ENCODE results near the gene SPRY4.
"Not testable (repeated sequence)": the region's sequence is repeated elsewhere in the genome, so short reads cannot be mapped to it uniquely, and the experiment has no call there.

The SPRY4 gene

DNA sequence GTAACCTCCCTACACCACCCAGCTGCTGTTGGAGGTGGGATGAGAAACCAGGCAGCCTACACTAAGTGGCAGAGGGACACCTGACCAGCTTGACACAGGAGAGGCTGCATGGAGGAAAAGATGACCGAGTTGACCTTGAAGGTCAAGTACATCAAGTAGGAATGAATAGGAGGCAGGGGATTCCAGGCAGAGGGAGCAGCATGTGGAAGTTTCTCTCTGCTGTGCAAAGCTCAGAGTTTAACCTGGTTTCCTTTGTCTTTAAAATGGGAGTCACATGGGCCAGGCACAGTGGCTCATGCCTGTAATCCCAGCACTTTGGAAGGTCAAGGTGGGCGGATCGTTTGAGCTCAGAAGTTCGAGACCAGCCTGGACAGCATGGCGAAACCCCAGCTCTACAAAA, 32.6 kb downstream of the SPRY4 start:
- no peak for DNase-seq

DNA sequence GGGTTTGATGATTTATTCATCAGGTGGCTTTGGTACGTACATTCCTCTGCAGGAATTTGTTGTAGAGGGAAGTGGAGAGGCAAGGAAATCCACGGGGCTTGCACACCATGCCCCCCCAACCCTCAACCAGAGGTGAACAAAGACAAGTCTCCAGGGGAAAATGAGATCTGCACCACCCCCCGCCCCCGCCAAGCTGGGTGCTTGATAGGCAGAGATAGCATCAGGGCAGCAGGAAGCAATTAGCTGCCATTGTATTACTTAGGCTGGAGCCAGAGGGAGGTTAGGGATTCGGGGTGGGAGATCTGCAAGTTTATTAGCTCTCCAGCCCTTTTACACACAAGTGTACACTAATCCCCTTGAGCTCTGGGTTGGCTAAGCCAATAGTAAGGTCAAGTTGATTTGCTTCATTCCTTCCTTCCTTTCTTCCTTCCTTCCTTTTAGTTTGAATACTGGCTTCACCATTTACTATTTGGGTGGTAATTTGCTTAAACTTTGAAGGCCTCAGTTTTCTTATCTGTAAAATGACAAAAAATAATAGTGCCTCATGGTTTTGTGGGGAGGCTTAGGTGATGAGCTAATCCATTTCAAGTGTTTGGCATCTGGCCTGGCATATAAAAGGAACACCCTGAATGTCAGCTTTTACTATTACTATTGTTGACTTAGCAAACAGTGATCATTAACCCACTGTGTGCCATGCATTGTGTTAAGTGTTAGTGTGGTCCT, 34.1 kb downstream of the SPRY4 start:
- no peak for DNase-seq

DNA sequence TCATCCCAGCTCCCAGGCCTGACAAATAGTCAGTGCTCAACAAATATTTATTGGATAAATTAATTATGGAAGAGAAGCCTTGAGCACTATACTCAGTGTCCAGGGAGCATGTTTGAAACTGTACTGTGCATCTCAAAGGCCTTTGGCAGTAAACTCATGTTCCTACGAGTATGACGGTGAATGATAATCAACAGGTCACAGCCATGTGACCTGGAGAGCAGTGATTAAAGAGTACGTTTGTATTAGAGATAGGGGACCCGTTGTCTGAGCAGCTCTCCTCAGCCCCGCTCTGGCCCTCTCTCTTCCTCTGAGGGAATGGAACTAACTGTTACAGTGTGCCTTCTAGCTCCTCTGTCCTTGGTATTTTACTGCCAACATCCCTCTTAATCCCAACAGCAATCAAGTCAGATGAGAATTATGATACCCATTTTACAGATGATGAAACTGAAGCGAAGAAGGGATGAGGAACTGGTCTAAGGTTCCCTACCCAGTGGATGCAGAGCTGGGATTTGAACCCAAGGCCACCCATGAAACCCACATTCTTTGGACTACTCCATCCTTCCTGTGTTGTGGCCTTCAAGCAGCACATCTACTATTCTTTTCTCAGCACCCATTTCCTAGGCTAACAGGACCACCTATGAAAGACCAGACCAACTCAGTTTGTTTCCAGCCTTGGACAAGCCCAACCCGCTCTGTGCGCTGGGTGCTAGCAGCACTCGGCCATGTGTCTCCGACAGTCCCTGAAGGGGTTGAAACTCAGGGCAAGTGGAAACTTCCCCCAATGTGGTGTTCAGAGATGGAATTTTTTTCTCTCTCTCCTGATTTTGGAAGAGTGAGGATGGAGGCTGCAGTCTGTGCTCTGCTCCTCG, 34.9 kb downstream of the SPRY4 start:
- no peak for DNase-seq

DNA sequence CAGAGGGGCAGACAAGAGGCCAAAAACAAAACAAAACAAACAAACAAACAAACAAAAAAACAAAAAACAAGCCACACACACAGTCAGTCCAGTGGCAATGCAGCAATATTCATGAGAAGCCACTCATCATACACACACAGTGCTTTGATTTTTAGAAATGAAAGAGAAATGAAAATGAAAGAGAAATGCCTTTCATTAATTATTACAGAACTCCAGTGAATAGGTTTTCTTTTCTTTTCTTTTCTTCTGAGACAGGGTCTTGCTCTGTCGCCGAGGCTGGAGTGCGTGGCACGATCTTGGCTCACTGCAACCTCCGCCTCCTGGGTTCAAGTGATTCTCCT, 36.9 kb downstream of the SPRY4 start:
- DNase-seq, result no peak

DNA sequence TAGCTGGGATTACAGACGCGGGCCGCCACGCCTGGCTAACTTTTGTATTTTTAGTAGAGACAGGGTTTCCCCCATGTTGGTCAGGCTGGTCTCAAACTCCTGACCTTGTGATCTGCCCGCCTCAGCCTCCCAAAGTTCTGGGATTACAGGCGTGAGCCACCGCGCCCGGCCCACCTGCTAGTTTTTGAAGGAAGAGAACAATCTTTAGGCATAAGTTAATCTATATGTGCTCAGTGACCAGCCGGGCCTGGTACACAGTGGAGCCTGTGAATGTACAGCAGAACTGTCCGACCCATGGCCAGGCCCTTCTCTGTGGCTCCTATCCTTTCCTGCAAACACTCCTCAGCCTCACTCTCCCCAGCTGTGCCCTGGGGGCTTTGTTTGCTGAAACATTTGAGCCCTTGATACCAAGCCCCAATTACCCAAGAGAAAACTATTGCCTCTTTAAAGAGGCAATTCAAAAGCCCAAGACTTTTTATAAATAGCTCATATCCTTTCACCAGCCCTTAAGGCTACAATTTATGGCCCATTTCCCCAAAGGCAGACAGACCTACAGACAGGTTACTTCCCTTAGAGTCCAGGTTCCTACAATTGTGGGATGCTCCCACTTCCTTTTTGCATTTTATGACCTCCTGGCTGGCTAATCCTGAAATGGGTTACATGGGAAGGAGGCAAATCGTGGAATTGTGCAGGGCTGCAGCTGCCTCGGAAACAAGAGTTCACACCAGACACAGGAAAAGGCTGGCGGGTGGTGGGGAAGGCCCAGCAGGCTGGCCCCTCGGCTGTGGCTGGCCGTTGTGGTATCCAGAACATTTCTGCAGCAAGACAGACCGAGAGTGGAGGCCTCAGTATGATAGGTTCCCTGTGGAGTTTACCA, 37.5 kb downstream of the SPRY4 start:
- no peak for DNase-seq

DNA sequence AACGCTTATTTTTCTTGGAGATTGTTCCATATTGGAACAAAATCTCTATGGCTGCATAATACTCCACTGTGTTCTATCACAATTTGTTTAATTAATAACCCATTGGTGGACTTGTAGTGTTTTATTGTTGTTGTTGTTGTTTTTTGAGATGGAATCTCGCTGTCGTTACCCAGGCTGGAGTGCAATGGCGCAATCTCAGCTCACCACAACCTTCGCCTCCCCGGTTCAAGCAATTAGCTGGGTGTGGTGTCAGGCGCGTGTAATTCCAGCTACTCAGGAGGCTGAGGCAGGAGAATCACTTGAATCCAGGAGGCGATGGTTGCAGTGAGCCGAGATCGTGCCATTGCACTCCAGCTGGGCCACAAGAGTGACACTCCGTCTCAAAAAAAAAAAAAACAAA, 38.7 kb downstream of the SPRY4 start:
- no peak for DNase-seq

DNA sequence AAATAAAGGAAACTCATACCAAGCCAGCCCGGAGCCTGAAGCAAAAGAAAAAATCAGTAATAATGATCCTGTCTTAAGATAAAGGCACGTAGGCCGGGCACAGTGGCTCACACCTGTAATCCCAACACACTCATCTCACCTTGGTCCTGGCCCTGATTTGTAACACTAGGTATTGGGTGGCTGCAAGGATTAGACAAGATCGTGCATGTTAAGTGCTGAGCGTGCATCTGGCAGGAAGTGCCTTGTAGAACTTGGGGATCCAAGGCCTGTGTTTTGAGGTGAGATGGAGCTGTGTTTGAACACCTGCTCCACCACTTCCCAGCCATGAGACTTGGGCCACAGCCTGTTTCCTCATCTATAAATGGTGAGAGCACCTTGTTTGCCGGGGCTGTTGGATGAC, 41.5 kb downstream of the SPRY4 start:
- DNase-seq, result no peak

DNA sequence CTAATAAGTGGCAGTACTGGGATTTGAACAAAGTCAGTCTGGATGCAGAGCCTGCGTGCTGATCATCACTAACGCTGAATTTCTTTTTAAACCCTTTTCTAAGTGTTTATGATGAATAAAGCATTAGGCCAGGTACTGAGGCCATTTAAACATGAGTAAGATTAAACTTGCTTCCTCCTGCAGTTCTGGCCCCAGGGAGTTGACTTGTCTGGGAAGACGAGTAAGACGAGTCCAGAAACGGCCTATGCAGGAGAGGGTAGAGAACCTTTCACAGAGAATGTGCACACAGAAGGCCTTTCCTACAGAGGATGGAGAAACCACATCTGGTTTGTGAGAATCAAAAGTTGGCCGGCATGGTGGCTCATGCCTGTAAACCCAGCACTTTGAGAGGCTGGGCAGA, 42.9 kb downstream of the SPRY4 start:
- no peak for DNase-seq

DNA sequence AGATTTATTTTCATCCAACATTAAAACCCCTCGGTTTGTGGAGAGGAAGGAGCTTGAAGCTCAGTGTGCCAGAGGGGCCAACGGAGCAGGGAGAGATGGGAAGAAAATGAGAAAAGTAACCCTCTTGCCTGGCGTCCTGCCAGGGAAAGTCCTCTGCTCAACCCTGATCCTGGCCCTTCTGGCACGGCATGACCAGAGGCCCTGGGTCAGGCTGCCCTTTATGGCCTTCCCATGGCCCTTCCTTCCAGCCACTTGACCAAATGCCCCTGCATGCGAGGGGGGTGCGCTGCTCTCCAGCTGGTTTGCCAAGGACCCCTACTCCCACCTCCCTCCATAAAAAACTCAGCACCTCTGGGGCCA, 43.8 kb downstream of the SPRY4 start:
- DNase-seq, result no peak

DNA sequence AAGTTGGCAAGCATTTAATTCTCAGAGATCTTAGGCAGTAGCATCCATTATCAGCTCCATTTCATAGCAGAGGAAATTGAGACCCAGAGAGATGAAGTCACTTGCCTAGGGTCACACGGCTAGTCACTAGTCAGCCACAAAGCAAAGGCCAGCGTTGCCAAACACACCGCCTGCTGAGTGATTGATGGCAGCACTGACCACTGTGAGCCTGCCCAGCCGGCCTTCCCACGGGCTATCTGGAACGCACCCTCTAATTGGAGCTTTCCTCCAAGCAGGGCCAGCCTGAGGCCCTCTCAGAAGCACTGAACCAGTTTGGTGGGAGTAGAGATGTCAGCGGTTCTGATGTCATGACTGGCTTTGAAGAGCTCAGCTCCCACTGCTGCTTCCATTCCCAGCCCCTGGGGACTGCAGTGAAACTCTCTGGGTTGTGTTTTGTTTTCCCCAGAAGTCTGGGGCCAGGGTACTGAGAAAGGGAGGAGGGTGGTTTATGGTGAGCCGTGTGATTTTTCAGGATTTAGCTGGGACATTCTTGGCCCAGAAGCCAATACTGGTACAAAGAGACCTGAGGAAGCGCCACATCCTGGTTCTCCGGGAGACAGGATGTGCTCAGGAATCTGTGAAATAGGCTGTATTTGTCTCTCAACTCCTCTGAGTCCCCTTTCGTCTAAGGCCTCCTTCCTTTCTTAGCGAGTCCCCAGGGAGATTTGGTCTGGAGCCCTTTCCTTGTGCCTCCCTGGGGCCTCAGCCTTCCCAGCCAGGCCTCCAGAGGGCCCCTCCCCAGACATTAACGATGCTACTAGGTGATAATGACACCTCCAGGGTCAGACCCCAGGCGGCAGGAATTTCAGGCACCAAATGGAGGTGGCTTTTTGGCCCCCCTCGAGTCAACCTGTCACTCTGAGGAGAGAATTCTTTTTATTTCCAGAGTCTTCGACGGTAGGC, 44.5 kb downstream of the SPRY4 start:
- no peak for DNase-seq

DNA sequence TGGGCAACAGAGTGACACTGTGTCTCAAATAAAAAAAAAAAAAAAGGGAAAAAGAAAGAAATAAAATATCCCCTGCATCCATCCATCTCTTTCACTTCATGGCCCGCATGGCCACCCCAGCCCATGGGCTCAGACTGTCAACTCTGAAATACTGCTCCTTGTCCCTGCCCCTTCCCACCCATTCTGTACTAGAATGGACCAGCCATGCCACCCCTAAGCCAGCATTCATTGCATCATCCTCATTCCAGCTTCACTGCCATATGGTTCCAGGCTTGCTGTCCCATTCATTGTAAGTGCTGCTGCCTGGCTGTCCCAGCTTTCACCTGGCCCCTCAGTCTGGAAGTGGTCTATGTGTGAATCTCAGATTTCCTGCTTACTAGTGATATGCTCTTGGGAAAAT, 46.2 kb downstream of the SPRY4 start:
- DNase-seq, result no peak

DNA sequence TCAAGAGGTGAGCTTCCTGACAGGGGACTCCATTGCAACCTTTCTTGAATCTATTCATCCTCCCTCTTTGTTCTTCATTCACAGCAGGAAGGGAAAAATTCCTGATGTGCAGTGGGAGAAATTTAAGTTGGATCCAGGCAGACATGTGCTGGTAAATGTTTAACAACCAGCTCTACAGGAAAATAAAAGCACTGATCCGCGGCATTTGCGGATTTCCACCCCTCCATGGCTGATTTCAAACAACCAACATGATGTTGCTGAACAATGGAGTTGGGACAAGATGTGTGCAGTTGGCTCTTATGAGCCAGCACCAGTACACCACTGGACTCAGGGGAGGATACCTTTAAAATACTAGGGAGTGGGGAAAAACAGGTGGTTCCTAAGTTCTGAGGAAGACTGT, 47.0 kb downstream of the SPRY4 start:
- no peak for DNase-seq

DNA sequence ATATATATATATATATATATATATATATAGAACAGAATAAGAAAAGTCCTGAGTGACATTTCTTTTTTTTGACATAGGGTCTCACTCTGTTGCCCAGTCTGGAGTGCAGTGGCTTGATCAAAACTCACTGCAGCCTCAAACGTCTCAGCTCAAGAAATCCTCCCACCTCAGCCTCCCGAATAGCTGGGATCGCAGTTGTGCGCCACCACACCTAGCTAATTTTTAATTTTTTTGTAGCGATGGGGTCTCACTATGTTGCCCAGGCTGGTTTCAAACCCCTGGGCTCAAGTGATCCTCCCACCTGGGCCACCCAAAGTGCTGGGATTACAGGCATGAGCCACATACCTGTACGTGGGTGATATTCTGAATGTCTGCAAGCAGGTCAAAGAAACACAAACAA, 48.3 kb downstream of the SPRY4 start:
- DNase-seq, result no peak

DNA sequence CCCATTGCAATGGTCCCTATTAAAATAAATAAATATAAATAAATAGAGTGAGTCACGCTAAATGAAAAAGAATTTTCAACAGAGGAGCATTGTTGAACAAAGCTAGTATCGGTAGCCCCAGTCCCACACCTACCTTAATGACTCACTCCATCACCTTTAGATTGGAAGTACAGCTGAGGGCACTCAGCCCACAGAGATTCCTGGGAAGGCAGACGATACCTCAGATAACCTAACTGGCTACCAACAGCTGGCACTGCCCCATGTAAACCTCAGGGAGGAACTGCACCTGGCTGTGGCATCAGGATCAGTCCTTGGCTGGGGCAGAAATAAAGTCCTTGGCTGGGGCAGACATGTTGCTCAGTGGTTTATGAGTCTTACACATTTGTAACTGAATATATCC, 49.3 kb downstream of the SPRY4 start:
- DNase-seq, result no peak

DNA sequence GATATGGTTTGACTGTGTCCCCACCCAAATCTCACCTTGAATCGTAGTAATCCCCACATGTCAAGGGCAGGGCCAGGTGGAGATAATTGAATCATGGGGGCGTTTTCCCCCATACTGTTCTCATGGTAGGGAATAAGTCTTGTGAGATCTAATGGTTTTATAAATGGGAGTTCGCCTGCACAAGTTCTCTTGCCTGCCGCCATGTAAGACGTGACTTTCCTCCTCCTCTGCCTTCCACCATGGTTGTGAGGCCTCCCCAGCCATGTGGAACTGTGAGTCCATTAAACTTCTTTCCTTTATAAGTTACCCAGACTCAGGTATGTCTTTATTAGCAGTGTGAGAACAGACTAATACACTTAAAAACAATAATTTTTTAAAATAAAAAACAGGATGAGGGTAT, 52.2 kb downstream of the SPRY4 start:
- not testable (repeated sequence) for DNase-seq

DNA sequence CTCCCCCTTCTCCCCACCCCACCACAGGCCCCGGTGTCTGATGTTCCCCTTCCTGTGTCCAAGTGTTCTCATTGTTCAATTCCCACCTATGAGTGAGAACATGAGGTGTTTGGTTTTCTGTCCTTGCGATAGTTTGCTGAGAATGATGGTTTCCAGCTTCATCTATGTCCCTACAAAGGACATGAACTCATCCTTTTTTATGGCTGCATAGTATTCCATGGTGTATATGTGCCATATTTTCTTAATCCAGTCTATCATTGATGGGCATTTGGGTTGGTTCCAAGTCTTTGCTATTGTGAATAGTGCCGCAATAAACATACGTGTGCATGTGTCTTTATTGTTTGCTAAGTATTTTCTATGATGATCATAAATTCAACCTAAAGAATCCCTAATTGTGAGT, 60.7 kb downstream of the SPRY4 start:
- DNase-seq, result not testable (repeated sequence)

DNA sequence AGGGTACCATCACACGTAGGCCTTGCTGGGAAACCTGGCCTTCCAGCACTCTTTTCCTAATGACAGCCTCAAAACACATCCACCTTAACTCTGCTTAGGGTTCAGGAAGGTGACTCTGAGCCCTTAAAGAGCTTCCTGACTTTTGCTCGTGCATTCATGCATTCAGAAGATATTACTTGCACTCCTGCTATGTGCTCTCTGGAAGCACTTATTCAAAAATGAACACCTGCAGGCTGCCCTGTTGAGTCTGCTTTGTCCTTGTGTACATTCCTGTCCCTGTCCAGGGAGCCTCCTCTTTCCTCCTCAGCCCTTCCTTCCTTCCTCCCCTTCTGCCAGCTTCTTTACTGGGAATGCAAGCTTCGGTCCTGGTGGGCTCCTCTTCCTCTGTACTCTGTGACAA, 61.5 kb downstream of the SPRY4 start:
- DNase-seq, result no peak

DNA sequence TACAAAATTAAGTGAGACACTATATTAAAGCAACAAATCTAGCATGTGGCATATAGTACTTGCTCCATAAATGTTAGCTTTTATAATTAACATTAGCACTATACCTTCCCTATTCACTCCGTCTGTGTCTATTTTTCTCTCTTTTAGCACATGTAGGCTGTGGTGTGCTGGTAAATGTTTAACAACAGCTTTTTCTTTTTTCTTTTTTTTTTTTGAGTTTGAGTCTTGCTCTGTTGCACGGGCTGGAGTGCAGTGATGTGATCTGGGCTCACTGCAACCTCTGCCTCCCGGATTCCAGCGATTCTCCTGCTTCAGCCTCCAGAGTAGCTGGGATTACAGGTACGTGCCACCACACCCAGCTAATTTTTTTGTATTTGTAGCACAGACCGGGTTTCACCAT, 62.1 kb downstream of the SPRY4 start:
- DNase-seq, result no peak

Data from NCI-H526 treated with DMSO at 0.1 percent for 48 hours (cell line).